Muscle of arm (tissue), 14 donors: Measurements from ENCODE around the gene BLNK. TPM values are rescaled to one million over a fixed set of nuclear protein-coding genes. Genes with fewer than 3 reads are reported as not detected.
"Not testable (repeated sequence)": the region's sequence is repeated elsewhere in the genome, so short reads cannot be mapped to it uniquely, and the experiment has no call there.

Experiments used
- DNase-seq: peaks from one replicate; pipeline ENCODE4 v3.0.0-alpha.2; 2013
- long read RNA-seq, 11 donors: transcript quantifications; one replicate each; lab custom pipeline, GENCODE V29; 2026
- polyA plus RNA-seq, 12 donors: library from polyadenylated mRNA; unstranded; fragments of 120-200 nt; gene quantifications; one replicate each; pipeline ENCODE4 v1.2.1, GENCODE V29; 2013; ENCODE audit not compliant: insufficient read length in 12 of 12

The BLNK gene
- 10 to 100 TPM in 1 of 12 donors, 1 to 10 TPM in 9, not detected in 2; 1.2 to 11.9 (median 1.6) TPM for polyA plus RNA-seq
- long read RNA-seq, donor 1, partial matches to known transcripts: 12 of 13 reads
- long read RNA-seq, donor 1, other reads (novel, unspliced or antisense): 0 of 13 reads
- long read RNA-seq, donor 2: 0 reads
- long read RNA-seq, donor 3: 0 reads
- long read RNA-seq, donor 4: 0 reads
- long read RNA-seq, donor 5: 0 reads
- long read RNA-seq, donor 6: 0 reads
- long read RNA-seq, donor 7: 0 reads
- long read RNA-seq, donor 8, partial matches to known transcripts: 0 of 1 reads
- long read RNA-seq, donor 8, other reads (novel, unspliced or antisense): 0 of 1 reads
- long read RNA-seq, donor 9: 0 reads
- long read RNA-seq, donor 10: 0 reads
- long read RNA-seq, donor 11: 0 reads

DNA sequence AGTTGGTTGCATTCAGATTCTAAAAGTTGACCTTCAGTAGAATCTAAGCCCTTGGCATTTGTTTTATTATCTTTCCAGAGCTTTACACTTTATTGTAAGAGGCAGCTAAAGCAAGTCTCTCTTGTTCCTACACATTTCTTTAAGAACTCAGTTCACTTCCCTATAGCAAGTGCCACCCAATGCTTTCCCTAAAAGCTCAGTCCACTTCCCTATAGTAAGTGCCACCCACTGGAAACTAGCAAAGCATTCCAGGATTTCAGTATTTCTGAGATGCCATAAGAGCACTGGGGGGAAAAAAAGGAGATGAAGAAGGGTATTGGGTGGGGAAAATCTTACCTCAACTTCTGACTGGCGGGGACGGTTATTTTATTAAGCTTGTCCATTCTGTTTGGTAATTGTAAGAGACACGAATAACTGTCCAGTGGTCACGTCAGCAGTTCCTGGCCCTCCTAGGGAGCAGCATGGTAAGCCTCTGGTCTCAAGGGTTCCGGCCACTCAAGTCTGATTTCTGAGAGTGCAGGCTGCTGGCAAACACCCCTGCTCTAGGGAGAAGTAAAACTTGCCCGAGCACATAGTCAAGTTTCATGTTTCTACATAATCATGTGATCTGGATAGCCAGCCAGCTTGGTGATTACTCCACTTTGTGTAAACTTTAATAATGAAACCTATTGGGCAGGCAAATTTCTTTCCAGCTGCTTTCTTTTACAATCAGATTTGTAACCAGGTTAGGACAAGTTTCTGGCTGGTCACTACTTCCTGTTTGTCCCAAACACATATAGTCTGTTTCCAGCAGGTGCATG, at the start of gene BLNK:
Gene BLNK (minus strand): TSS at position 554 of the 800 bp plus-strand sequence. CDS start 171 bp downstream, at position 383.
- DNase-seq: peak; percentile 32

DNA sequence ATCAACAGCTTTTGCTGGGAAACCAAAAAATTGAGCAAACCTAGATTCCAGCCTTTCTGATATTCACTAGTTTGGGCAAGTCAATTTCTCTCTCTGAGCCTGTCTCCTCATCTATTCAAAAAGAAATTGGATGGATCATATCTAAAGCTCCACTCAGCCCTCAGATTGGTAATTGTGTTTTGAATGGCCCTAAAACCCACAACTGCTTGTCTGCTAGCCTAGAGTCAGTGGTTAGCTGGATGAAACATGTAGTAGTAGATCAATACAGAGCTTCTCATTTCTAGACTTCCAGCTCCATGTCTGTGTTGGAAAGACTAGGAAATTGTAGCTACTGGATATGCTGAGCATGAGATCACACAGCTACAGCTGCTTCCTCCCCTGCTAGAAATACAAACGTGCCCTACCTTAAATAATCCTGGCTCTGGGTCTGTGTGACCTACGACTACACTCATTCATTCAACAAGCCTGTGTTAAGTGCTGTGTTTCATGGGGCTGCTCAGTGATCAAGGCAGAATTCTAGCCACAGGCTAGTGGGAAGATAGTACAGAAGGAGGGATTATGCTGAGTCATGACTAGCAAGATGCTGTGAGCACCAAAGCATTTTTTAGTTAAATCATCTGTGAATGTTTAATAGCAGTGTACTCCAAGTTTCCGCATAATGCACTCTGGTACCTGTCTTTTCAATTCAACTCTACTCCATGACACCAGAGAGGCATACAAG, 48.5 kb upstream of the BLNK start:
- DNase-seq: no peak

DNA sequence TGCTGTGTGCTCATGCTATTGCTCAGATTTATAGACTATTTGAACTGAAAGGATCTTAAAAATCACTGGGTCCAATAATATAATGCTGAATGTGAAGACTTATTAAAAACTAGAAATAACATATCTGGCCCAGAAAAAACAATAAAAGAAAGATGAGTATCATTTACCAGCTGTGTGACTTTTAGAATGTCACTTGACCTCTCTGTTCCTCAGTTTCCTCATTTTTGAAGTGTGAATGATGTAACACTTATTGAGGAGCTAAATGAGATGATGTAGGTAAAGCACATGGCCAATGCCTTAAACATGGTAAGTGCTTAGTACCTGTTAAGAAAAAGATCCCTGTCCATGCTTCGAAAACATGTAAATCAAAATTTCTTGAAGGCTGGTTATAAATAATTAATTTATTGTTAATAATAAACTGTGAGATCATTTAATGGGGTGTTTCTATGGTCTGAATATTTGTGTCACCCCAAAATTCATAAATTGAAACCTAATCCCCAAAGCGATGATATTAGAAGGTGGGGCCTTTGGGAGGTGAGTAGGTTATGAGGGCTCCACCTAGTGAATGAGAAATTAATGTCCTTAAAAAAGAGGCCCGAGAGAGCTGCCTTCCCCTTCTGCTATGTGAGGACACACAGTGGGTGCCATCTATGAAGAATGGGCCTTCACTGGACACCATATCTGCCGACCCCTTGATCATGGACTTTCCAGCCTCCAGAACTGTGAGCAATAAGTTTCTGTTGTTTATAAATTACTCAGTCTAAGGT, 45.9 kb upstream of the BLNK start:
- no peak for DNase-seq

DNA sequence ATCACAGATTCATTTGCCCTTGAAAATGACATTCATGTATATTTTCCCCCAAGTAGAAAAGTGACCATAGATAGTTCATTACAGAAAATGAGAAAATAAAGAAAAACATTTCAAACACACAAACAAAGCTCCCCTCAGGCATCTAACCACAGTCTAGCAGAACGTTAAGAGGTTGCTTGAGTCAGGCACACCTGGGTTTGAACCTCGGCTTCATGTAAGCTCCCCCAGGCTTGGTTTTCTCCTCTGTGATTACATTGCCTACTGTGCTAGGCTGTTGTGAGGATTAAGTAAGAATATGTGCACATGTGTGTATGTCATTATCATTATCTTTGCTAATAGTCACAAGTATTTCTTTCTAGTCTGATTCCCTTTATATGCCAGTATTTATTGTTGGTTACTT, 42.0 kb upstream of the BLNK start:
- DNase-seq: no peak

DNA sequence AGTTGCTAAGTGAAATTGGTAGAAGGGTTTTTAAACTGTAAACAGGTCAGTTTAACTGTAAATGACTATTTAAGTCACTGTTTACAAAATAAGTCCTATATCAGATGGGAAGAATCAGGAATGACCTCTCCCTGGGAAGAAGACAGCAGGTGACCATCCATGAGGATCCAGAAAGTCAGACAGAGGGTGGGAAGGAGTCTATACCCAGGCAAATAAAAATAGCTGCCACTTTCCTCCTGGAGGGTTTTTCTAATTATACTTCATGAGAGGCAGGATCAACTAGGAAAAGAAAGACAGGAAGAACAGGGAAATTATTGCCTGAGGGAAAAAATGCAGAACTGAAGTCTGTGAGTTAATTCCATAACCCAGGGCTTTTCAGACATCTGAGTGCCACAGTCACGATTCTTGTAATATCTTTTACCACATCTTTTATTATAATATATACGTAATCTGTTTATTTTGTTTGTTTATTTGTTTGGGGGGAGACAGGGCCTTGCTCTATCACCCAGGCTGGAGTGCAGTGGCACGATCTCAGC, 39.9 kb upstream of the BLNK start:
- no peak for DNase-seq

DNA sequence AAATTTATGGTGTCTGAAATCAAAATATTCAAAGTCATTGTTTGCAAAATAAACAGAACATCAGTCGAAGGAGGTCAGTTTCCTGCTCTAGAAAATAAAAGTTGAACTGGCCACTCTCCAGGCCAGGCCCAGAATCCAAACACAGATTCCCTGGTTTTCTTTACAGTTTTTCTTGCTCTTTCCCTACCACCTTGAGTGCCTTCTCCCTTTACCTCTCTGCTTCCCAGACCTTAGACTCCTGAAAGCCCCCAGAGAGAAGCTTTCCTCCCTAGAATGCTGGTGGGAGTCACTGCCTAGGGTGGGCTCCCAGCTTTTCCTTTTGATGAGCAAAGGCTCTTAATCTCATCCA, 38.9 kb upstream of the BLNK start:
- no peak for DNase-seq

DNA sequence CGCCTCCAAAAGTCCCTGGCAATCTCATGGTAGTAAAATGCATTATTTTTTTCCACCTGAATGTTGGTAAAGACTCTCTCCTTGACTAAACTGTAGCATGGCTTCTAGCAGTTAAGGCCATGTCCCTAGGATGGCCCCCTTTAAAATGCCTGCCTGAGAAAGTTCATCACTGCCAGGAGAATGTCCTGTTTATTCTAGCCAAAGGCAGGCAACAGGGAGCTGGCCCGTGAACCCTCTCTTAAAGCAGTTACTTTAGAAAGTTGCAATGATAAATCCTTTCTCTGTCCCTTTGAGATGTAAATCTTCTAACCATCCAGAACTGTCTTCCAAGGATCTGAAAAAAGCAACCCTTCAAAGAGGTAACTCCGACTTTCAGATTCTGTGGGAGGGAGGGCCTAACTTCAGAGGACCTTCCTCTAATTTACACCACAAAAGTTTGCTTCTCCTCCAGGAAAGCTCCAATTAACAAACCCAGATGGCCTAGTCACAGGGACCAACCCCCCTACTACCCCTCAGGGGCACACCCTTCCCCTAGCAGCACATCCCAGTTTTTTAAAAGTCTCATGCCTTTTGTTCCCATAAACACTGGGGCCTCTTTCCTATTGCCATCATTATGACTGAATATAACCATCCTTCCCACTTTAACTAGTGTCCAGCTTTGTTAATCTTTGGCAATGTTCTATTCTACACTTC, 38.4 kb upstream of the BLNK start:
- no peak for DNase-seq

DNA sequence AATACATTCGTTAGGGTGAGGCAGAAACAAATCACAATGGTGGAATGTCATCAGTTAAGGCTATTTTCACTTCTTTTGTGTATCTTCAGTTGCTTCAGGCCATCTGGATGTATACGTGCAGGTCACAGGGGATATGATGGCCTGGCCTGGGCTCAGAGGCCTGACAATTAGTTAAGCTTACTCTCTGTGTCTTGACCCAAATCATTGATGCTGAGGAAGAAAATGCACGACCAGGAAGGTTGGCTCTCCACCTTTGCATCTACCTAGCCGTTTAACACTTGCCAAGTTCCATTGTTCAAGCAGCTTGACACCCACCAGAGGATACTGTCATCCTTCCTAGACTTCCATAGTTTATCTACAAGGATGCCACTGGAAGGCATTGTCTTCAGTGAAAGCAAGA, 37.5 kb upstream of the BLNK start:
- DNase-seq: not testable (repeated sequence)

DNA sequence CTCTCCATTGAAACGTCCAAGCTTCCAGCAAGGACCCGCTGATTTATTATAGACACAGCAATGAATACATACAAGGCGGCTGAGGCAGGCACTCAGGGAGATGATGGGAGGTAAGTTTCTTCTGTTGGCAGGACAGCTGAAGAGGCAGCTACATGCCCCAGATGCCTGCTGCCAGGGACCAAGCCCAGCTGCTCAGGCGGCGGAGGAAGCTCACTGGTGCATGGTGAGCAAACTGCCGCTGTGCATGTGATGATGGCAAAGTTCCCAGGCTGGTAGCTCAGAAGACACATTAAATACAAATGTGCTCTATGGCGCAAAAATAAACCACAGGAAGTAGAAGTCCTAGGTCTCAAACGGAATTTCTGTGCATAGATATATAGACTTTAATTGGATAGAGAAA, 35.1 kb upstream of the BLNK start:
- DNase-seq: no peak

DNA sequence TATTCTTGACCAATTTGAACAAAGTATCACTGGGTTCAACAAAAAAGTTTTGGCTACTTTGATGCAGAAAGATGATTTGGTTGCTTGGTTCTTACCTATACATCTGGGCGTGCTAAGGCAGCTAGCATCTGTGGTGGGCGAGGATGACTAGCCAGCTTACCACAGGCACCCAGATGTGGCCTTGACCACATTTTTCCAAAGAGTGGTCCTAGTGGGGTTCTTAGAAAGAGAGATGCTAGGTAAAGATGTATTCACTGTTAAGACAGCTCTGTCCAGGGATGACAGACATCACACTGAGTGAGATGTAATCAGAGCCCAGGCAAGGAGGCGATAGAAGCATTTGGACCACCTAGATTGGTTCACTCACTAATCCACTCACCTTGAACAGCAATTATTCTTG, 33.6 kb upstream of the BLNK start:
- no peak for DNase-seq

DNA sequence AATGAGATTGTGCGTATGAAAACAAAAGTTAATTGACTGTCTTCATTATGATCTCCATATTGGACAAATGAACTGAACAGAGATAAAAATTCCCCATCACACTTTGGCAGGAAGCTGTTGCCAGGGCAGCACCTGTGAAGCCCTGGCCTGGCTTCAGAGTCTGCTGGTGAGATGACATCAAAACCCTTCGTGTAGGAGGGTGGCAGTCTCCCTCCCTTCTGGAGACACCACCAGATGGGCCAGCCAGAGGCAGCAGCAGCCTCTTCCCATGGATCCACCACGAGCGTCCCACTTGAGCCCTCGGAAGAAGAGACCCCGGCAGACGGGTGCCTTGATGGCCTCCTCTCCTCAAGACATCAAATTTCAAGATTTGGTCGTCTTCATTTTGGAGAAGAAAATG, 32.9 kb upstream of the BLNK start, which contains the start of gene DNTT:
Gene DNTT (plus strand): TSS at position 205 of the 400 bp plus-strand sequence. CDS start 64 bp downstream, at position 269.
- no peak for DNase-seq

DNA sequence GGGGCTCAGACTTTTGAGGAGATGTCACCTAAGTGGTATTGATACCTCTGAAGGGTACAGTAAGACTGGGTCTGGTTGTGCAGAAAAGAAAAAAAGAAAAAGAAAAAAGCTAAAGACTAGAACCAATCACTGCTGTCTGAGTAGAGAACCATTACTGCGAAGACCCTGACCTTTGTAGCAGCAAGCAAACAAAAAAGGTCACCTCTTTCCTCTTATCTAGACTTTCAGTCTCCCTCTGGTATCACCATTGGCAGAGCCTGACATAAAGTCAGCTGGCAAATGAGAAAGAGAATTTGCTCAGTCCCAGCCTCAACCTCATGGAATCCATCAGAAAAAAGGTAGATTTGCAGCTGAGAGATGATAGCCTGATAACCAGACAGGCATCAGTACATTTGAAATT, 30.2 kb upstream of the BLNK start:
- no peak for DNase-seq

DNA sequence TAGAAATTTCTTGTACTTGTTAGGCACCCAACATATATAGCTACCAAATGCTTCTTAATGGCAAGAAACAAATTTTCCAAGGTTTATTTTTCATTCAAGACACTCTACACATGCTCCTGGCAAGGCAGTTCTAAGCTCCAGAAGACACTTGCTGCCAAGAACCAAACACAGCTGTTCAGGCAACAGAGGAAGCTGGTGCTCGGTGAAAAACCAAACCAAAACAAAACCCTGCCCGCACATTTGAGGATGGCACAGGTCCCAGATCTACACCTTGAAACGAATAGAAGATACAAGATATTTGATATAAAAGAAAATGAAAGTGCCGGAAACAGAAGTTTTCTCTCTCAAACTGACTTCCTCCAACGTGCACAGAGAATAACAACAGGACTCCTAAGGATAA, 28.0 kb upstream of the BLNK start:
- no peak for DNase-seq

DNA sequence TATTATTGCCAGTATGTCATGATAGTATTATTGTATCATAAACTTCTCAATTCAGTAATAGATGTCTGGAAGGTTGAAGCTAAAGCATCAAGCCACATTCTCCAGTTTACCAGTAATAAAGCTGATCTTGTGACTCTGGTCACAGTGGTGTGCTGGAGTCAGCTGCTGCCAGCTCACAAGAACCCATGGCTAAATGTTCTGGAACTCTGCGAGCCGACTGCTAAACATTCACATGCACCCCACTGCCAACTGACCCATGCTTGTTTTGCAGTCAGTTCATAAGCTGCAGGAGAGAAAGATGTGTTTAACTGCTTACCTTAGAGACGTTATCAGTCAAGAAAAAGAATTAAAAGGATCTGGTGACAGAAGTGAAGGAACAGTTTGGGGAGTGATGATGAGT, 27.0 kb upstream of the BLNK start:
- no peak for DNase-seq

DNA sequence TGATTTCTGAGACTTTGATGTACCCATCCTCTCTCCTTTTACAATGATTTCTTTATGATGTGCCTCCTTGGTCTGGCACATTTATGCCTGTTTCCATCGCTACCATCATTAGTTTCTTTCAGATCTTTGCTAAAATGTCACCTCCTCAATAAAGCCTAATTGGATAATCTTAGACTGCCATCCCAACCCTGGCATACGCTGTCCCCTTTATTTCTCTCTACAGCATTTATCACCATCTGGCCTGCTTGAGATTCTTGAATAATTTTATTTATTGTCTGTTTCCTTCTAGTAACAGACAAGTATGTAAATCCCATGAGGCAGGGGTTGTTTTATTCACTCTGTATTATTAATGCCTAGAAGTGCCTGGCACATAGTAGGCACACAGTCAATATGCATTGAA, 26.1 kb upstream of the BLNK start:
- no peak for DNase-seq

DNA sequence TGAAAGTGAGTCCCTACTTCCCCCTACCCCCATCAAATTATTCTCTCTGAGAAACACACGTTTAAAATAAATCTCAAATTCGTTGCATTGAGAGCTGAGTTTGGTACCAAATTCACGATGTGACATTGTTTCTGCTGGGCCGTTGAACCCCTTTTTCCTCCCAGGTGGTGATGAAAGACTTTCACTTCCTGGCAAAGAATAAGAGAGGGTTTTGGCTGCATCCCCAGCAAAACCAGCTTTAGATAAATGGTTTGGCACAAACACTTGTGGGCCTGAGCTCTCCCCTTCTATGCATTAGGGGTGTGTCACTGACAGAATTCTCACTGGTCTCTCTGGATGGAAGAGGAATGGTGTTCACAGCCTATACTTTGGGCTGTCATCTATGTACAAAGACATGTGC, 24.1 kb upstream of the BLNK start:
- DNase-seq: no peak

DNA sequence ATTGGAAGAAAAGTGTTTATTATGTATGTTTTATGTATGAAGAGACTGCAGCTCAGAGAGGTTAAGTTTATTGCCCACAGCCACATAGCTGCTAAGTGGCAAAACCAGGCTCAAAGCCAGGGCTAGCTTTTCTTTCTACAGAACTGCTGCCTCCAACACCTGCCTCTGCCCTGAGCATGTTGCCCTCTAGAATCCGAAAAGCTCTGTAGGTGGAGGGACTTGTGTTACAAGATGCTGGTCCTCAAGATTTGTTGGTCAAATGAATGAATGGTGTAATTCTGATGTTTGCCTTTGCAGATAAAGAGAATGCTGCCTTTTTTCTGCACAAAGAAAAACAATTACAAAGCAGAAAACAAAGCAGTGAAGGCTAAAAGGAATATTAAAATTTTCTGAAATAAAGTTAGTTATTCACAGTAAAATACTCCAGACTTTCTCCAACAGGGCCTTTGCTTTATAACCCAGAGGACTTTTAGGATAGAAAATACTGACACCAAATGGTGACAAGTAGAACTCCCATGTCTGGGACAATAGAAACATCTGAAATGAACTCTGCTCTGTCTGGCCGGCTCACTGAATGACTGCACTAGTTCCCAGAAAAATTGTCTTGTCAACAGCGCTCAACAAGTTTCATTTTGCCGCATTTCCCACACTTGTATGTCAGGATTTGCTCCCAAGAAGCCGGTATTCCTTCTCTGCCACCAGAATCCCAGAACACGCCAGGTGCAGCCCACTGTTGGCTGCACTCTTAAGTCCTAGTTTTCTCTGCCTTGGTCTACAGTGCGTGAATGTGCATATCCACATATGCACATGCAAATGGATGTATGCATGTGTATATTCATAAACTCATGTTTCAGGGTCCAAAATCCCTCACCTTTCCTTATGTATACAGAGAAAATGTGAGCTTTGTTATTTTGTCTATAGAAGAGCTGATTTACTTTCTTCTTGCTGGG, 21.9 kb upstream of the BLNK start:
- peak; percentile 54 for DNase-seq

DNA sequence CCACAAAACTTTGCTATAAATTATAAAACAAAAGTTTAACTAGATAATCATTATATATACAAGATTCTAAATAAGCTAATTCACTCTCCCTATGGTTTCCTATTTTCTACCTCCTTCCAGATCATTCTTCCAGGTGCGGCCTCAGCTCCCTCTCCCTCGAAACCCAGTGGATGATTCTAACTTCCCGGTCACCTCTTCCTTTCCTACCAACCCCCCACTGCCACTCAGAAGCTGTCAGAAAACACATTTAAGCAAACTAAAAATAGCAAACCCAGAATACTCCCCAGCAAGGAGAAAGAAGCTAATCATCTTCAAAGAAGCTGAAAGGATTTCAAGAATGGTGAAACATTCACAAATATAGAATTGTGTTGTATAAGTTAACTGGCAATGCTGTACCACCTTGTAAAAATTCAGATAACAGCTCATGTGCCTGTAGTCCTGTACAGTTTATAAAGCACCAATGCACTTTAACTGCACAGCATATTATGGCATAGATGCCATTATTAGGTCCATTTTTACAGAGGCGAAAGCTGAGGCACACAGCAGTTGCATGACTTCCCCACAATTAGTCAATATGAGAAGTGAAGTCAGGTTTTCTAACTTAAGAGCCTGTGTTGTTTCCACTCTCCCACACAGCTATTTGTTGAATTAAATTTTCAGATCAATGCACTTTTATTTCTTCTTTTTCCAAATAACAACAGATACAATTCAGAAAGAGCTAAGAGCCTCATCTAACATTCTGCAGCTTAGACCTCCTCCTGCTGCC, 19.2 kb upstream of the BLNK start:
- DNase-seq: no peak
